Measurements from ENCODE around the gene PMPCA. TPM values are rescaled to one million over a fixed set of nuclear protein-coding genes. Genes with fewer than 3 reads are reported as not detected.

Gene PMPCA
- polyA plus RNA-seq, 1 of the 3 experiments (the other 2 are of a cell fraction): 125 TPM

- TF ChIP-seq FOXM1 (IDR thresholded peaks at IDR 0.05; ENCODE audit: low read depth) (no peak), TEAD4 (IDR thresholded peaks at IDR 0.05; ENCODE audit: borderline replicate concordance, insufficient read depth) (no peak), IRF3 (IDR thresholded peaks at IDR 0.05; ENCODE audit: low read depth, low read length) (no peak), GABPA (IDR thresholded peaks at IDR 0.05; ENCODE audit: low read depth) (no peak), TCF12 (IDR thresholded peaks at IDR 0.05) (no peak)
- ChIA-PET CTCF (interaction anchor here (0.6 to 3.5 kb wide), 3 partner anchors 14 to 91 kb away, joined by 3 to 14 read pairs (median 3); partner anchors contain the start of genes DNLZ and INPP5E), POLR2A (no interaction called here)
- H3K9me3 ChIP-seq: no peaks in the 10 kb centered on the region
- no peaks in the 10 kb centered on the region for H4K20me1 ChIP-seq (ENCODE audit: insufficient read depth)
- 97% methylated on average over 17 of the region's 25 CpGs for WGBS (ENCODE audit: low lambda C conversion rate)
- H3K9me2 ChIP-seq: no peaks in the 10 kb centered on the region
- DNase-seq: no peak
- H3K36me3 ChIP-seq (replicated peaks in 1 of 2; ENCODE audit: control insufficient read depth in 1 of 2, insufficient read depth in 2 of 2, low read length in 1 of 2): peaks cover 52 to 76% of the 10 kb centered on the region in 2 experiments
- H3K4me2 ChIP-seq: no peak overlapping the region
- no peaks in the 10 kb centered on the region for H3F3A ChIP-seq (replicated peaks; ENCODE audit: insufficient read depth)
- H2AFZ ChIP-seq (ENCODE audit: low read depth): no peak overlapping the region
- H3K4me1 ChIP-seq (ENCODE audit: control insufficient read depth in 1 of 2, insufficient read depth in 2 of 2, low read depth in 1 of 2, low read length in 1 of 2): no peaks in the 10 kb centered on the region
- H3K27ac ChIP-seq (ENCODE audit: low read depth in 2 of 2, low read length in 1 of 2): no peak overlapping the region
- H3K4me3 ChIP-seq (ENCODE audit: low read depth in 2 of 2, low read length in 1 of 2): no peak overlapping the region
- H3K79me2 ChIP-seq (ENCODE audit: insufficient read depth): no peaks in the 10 kb centered on the region
- H3K27me3 ChIP-seq (ENCODE audit: insufficient read depth): no peaks in the 10 kb centered on the region
- no peak overlapping the region for H3K9ac ChIP-seq
These were observed 43.8 kb downstream of the PMPCA start for GRCh38 chr9:136454026-136454796.

GRCh38 chr9:136455043-136456002 is 44.9 kb downstream of the PMPCA start:
- Histone ChIP-seq H3K79me2 (ENCODE audit: insufficient read depth) (no peaks in the 10 kb centered on the region), H3K27me3 (ENCODE audit: insufficient read depth) (no peaks in the 10 kb centered on the region), H3K9me3 (no peaks in the 10 kb centered on the region), H3K27ac (ENCODE audit: low read depth in 2 of 2, low read length in 1 of 2) (no peak overlapping the region), H4K20me1 (ENCODE audit: insufficient read depth) (no peaks in the 10 kb centered on the region), H3K9me2 (no peaks in the 10 kb centered on the region), H3F3A (replicated peaks; ENCODE audit: insufficient read depth) (no peaks in the 10 kb centered on the region), H3K9ac (no peak overlapping the region), H3K4me1 (ENCODE audit: control insufficient read depth in 1 of 2, insufficient read depth in 2 of 2, low read depth in 1 of 2, low read length in 1 of 2) (no peaks in the 10 kb centered on the region), H3K4me2 (no peak overlapping the region), H3K36me3 (replicated peaks in 1 of 2; ENCODE audit: control insufficient read depth in 1 of 2, insufficient read depth in 2 of 2, low read length in 1 of 2) (peaks cover 50 to 80% of the 10 kb centered on the region in 2 experiments), H3K4me3 (ENCODE audit: low read depth in 2 of 2, low read length in 1 of 2) (no peak overlapping the region), H2AFZ (ENCODE audit: low read depth) (no peak overlapping the region)
- 94% methylated on average over 28 of the region's 43 CpGs for WGBS (ENCODE audit: low lambda C conversion rate)
- no peak for DNase-seq
- ChIA-PET POLR2A (no interaction called here), CTCF (interaction anchor here (0.7 kb wide), 1 partner anchor 15 kb away, joined by 3 read pairs; no protein-coding TSS in a partner anchor)
- no peak for TF ChIP-seq MXI1 (IDR thresholded peaks at IDR 0.05; ENCODE audit: low read depth, low read length)
- TF ChIP-seq CHD2 (IDR thresholded peaks at IDR 0.05; ENCODE audit: low read length, partially characterized antibody): no peak
- TF ChIP-seq MAX (IDR thresholded peaks at IDR 0.05; ENCODE audit: low read depth): no peak
- no peak for TF ChIP-seq TCF12 (IDR thresholded peaks at IDR 0.05)

Data from SK-N-SH (cell line).